Ovary (tissue), 9 donors: ENCODE results near the gene NCAM1. TPM values are rescaled to one million over a fixed set of nuclear protein-coding genes. Genes with fewer than 3 reads are reported as not detected.

Experiments
- DNase-seq, 5 donors: peaks; one replicate each; pipeline ENCODE4 v3.0.0-alpha.2; 2019 to 2020
- H3K27ac ChIP-seq, 2 donors: fragments of 200-600 bp; one replicate each; pipeline versions ENCODE4 v1.5.1 to v1.8.0; 2019 to 2022
- H3K27me3 ChIP-seq: fragments of 200-600 bp; one replicate; pipeline ENCODE4 v1.8.0; 2022
- H3K36me3 ChIP-seq: fragments of 200-600 bp; sonication (generic); one replicate; pipeline ENCODE4 v1.5.1; 2019
- H3K4me1 ChIP-seq: one replicate; pipeline ENCODE4 v1.8.1; 2013; ENCODE audit warnings: mild to moderate bottlenecking, moderate library complexity; ENCODE audit not compliant: insufficient read depth
- H3K4me3 ChIP-seq: fragments of 200-600 bp; sonication (generic); one replicate; pipeline ENCODE4 v1.5.1; 2017
- H3K9me3 ChIP-seq, 2 donors: fragments of 200-600 bp in 1 of 2; sonication (generic) in 1 of 2; one replicate each; pipeline versions ENCODE4 v1.5.1 to v1.8.1; 2013 to 2019; ENCODE audit warnings: mild to moderate bottlenecking in 1 of 2, moderate library complexity in 1 of 2
- EP300 ChIP-seq: sonication (generic); formaldehyde crosslinking; IDR thresholded peaks from one replicate; pipeline ENCODE4 v1.6.1; 2017; ENCODE audit warnings: antibody characterized with exemption
- POLR2A ChIP-seq: fragments of 450-650 bp; IDR thresholded peaks from one replicate; pipeline ENCODE4 v1.6.1; 2017; ENCODE audit warnings: antibody characterized with exemption, mild to moderate bottlenecking, moderate library complexity
- WGBS, 3 donors: extraction: QIAGEN DNeasy Blood & Tissue Kit in 1 of 3; methylation state at CpG; one replicate each; pipeline versions ENCODE4 v1.1.5 to v1.1.7; 2013 to 2017; 5-methylcytosine and 5-hydroxymethylcytosine counted together
- intact Hi-C, 4 donors: fragments of 100-400 bp; cut with DNase I; formaldehyde crosslinking; loops; one replicate each; pipeline versions ENCODE4 v1.11.0 to v1.15.1; 2022 to 2023
- polyA plus RNA-seq, 2 donors: library from polyadenylated mRNA; stranded (reverse); fragments of 200-250 nt in 1 of 2; fragments of 350-450 nt in 1 of 2; fragmentation: Illumina TruSeq in 1 of 2; extraction: RNeasy Lipid Tissue Mini Kit (QIAGEN cat#74804) in 1 of 2; gene quantifications; one replicate each; pipeline ENCODE4 v1.2.3, GENCODE V29; 2013 to 2014
- total RNA-seq, 7 donors: library from RNA; depleted of rRNA in 2 of 7; stranded (reverse); fragments of >200 nt in 2 of 7; fragmentation: NEBNext Ultra II Directional in 3 of 7; extraction: Animal tissue kit (Norgen Biotek cat#: 25700) in 3 of 7; gene quantifications; one replicate each; pipeline versions ENCODE4 v1.1.0 to v1.2.4, GENCODE V29; 2016 to 2023
- TF ChIP-seq, protein P1 (sequence below), 3 donors: fragments of 450-650 bp in 2 of 3; fragments of 200-600 bp in 1 of 3; IDR thresholded peaks; one replicate each; pipeline versions ENCODE4 v1.5.1 to v1.8.0; 2016 to 2022; ENCODE audit warnings: antibody characterized with exemption in 3 of 3, mild to moderate bottlenecking in 1 of 3
- donor health status: DM: no; HTN: no; CAD: no; lungs with moderate emphysema.
- donor health status: DM: no; HTN: no; CAD: no.
- donor health status: Bipolar disorder and iron deficiency.
- donor health status: DM: yes; HTN: yes; CAD: no.
- donor health status: DM: no; HTN: no; CAD: no.
- donor health status: DM: yes; HTN: yes; CAD: no.

Gene NCAM1
- total and polyA plus RNA-seq, 9 donors: 23.0 to 194 (median 106) TPM

DNA sequence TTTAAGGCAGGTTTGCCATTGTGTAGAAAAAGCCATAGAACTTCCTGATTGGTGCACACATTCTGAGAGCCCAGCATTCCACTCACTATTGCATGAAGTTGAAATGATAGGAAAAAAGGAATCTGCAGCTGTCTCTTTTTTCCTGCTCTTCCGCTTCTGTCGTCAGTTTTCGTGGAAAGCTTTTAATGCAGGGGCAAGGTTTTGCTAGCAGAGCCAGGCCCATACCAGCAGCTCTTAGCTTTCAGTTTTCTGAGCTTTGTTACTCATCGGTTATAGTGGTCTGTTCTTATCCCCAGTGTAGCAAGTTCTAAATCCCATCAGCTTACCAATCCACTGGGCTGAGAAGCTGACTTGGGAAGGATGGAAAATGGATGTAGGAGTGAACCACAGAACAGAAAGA is 190.3 kb downstream of the NCAM1 start:
- intact Hi-C loops: no loop called here
- Histone ChIP-seq H3K4me3 (no peak overlapping the region), H3K9me3 (no peaks in the 10 kb centered on the region), H3K36me3 (no peaks in the 10 kb centered on the region), H3K4me1 (no peaks in the 10 kb centered on the region), H3K27ac (no peak overlapping the region), H3K27me3 (no peaks in the 10 kb centered on the region)
- TF ChIP-seq POLR2A (no peak), EP300 (no peak)
- TF ChIP-seq, protein P1, sequence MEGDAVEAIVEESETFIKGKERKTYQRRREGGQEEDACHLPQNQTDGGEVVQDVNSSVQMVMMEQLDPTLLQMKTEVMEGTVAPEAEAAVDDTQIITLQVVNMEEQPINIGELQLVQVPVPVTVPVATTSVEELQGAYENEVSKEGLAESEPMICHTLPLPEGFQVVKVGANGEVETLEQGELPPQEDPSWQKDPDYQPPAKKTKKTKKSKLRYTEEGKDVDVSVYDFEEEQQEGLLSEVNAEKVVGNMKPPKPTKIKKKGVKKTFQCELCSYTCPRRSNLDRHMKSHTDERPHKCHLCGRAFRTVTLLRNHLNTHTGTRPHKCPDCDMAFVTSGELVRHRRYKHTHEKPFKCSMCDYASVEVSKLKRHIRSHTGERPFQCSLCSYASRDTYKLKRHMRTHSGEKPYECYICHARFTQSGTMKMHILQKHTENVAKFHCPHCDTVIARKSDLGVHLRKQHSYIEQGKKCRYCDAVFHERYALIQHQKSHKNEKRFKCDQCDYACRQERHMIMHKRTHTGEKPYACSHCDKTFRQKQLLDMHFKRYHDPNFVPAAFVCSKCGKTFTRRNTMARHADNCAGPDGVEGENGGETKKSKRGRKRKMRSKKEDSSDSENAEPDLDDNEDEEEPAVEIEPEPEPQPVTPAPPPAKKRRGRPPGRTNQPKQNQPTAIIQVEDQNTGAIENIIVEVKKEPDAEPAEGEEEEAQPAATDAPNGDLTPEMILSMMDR (IDR thresholded peaks at IDR 0.05): no peak
- WGBS, 3 donors: 95 to 97% (median 95%) methylated on average over 4 of the region's 4 CpGs
- DNase-seq: no peak

DNA sequence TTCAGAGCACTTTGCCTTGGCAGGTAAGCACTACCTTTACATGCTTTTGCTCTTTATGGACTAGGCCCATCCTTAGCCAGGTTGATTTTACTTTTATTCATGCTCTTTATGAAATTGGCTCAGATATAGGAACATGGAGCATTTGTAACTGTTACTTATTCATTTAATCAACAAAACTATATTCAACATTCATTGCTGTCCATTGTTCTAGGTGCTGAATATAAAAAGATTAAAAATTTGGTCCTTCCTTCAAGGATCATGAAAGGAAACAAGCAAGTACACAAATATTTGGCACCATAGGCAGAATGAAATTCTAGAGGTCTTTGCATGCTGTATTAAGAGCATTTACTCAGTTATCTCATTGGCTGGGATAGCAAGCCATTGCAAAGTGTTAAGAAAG is 191.3 kb downstream of the NCAM1 start:
- Histone ChIP-seq H3K27me3 (no peaks in the 10 kb centered on the region), H3K9me3 (no peaks in the 10 kb centered on the region), H3K4me3 (no peak overlapping the region), H3K27ac (no peak overlapping the region), H3K36me3 (no peaks in the 10 kb centered on the region), H3K4me1 (no peaks in the 10 kb centered on the region)
- no peak for DNase-seq
- TF ChIP-seq, protein P1 (IDR thresholded peaks at IDR 0.05): no peak
- TF ChIP-seq POLR2A (no peak), EP300 (no peak)
- intact Hi-C loops: no loop called here

DNA sequence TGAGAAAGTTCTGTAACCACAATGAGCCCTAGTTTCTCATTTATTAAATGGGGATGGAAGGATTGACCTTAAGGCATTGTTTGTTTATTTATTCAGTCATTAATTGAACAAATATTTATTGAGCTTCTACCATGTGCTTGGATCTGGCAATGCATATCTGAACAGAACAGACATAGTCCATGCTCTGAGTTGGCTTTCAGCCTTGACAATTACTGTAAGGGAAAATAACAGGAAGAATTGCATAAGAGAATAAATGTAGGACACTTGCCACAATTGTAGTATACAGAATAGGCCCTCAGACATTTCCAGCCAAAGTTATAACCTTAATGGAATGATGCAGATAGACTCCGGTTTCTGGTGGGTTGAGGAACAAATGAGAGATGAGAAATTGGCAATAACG is 192.6 kb downstream of the NCAM1 start:
- Histone ChIP-seq H3K4me1 (no peaks in the 10 kb centered on the region), H3K36me3 (no peaks in the 10 kb centered on the region), H3K27me3 (no peaks in the 10 kb centered on the region), H3K9me3 (no peaks in the 10 kb centered on the region), H3K4me3 (no peak overlapping the region), H3K27ac (no peak overlapping the region)
- 60 to 73% (median 62%) methylated on average over 2 of the region's 2 CpGs for WGBS, 3 donors
- intact Hi-C loops: no loop called here
- no peak for DNase-seq
- TF ChIP-seq POLR2A (no peak), EP300 (no peak)
- TF ChIP-seq, protein P1 (IDR thresholded peaks at IDR 0.05): no peak

DNA sequence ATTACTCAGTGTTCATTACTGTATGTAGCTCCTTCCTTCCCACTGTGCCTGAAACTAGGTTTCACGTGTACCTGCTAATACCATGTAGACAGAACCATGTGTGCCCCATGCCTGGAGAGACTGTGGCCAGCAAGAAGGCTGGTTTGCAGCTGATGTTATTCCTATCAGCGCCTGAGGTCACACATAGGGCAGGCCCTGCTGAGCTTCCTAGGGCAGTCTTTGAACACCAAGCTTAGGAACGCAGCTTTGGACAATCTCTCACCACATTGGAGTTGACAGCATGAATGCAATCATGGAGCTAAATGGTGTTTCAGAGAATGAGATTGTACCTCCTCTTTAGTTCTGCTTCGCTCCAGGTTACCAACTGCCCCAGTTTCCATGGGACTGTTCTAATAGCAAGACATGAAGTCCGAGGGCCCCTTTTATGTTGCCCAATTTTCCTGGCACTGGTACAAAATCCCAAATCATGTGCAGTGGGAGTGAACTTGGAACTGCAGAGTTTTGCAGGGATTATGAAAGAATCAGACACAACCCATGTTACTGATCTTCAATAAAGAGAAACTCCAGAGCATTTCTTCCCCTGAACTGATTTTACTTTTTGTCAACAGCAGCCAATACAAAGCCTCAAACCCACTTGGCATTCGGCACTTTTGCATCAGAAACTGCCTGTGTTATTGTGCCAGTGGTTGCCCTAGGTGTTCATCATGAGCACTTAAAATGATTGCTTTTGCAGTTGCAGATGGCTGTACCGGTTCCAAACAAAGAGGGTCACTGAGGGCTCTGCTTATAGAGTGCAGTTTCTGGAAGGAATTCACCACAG is 199.0 kb downstream of the NCAM1 start:
- peaks cover 20% of the 10 kb centered on the region for H3K4me1 ChIP-seq
- H3K4me3 ChIP-seq: no peak overlapping the region
- no peaks in the 10 kb centered on the region for H3K36me3 ChIP-seq
- H3K27ac ChIP-seq: peak overlapping the region in 1 of 2 donors; percentile 1
- no peaks in the 10 kb centered on the region for H3K27me3 ChIP-seq
- no peaks in the 10 kb centered on the region for H3K9me3 ChIP-seq
- intact Hi-C loops: loop anchor here in 1 of 4 donors (5.0 kb wide), 1 partner anchor 37 kb away; no protein-coding TSS in a partner anchor
- no peak for TF ChIP-seq POLR2A
- TF ChIP-seq, protein P1 (IDR thresholded peaks at IDR 0.05): no peak
- TF ChIP-seq EP300: no peak
- WGBS, 3 donors: 58 to 66% (median 61%) methylated on average over 7 of the region's 7 CpGs
- DNase-seq: peak in 2 of 5 donors; percentile 66 to 70
